B cell (primary cell): ENCODE data around the gene SRBD1. TPM values are rescaled to one million over a fixed set of nuclear protein-coding genes. Genes with fewer than 3 reads are reported as not detected.

ENCODE experiments used
- ATAC-seq: fragments of 200-7000 bp; cut with Tn5 transposase; one replicate; pipeline ENCODE4 v1.10.0; 2021; ENCODE audit warnings: low read depth, mild to moderate bottlenecking, moderate number of reproducible peaks, moderate library complexity
- CTCF ChIA-PET: fragments of 350-600 bp; sonication (Branson Sonifier 250); formaldehyde crosslinking; loops from one replicate; lab custom pipeline; 2021; ENCODE audit warnings: antibody characterized with exemption, inconsistent platforms; lab: Charles Lee
- POLR2A ChIA-PET: fragments of 350-600 bp; sonication (Branson Sonifier 250); formaldehyde crosslinking; loops from one replicate; lab custom pipeline; 2021; ENCODE audit warnings: antibody characterized with exemption; lab: Charles Lee
- DNase-seq: peaks from one replicate; pipeline ENCODE4 v3.0.0; 2013
- H2AFZ ChIP-seq: 2 replicates; pipeline ENCODE4 v1.6.1; 2012; ENCODE audit warnings: mild to moderate bottlenecking, low read depth, low read length; ENCODE audit not compliant: insufficient read depth, poor library complexity, severe bottlenecking
- H3K27ac ChIP-seq, 2 donors: 1 replicate in 1 of 2; 2 replicates in 1 of 2; pipeline ENCODE4 v1.5.1; 2012 to 2013; ENCODE audit warnings: low read length in 2 of 2, mild to moderate bottlenecking in 2 of 2, moderate library complexity in 1 of 2
- H3K27me3 ChIP-seq, 4 experiments: fragments of 200-600 bp in 1 of 4; sonication (generic) in 1 of 4; replicated peaks in 1 of 4; 1 replicate in 2 of 4; 2 replicates in 2 of 4; pipeline versions ENCODE4 v1.6.1 to v1.7.0; 2013 to 2016; ENCODE audit warnings: low read length in 3 of 4, mild to moderate bottlenecking in 2 of 4, mixed read lengths in 1 of 4, moderate library complexity in 1 of 4; ENCODE audit not compliant: insufficient read depth in 4 of 4, control insufficient read depth in 3 of 4; ENCODE audit errors: control extremely low read depth in 1 of 4
- H3K36me3 ChIP-seq, 2 experiments: replicated peaks in 1 of 2; 1 replicate in 1 of 2; 2 replicates in 1 of 2; pipeline versions ENCODE4 v1.6.1 to v1.7.1; 2013; ENCODE audit warnings: low read length in 1 of 2; ENCODE audit not compliant: insufficient read depth in 2 of 2, control insufficient read depth in 1 of 2; ENCODE audit errors: control extremely low read depth in 1 of 2, extremely low read depth in 1 of 2
- H3K4me1 ChIP-seq, 2 donors: fragments of 200-600 bp in 1 of 2; sonication (generic) in 1 of 2; 1 replicate in 1 of 2; 2 replicates in 1 of 2; pipeline versions ENCODE4 v1.5.1 to v1.6.1; 2013 to 2017; ENCODE audit warnings: low read length in 2 of 2; ENCODE audit not compliant: control insufficient read depth in 2 of 2, insufficient read depth in 2 of 2
- H3K4me2 ChIP-seq: replicated peaks from 2 replicates; pipeline ENCODE3; 2012; ENCODE audit warnings: mild to moderate bottlenecking, low read depth, low read length; ENCODE audit not compliant: poor library complexity, severe bottlenecking
- H3K4me3 ChIP-seq, 5 experiments: fragments of 200-600 bp in 1 of 5; sonication (generic) in 1 of 5; 1 replicate in 3 of 5; 2 replicates in 2 of 5; pipeline versions ENCODE4 v1.5.1 to v1.7.0; 2011 to 2016; ENCODE audit warnings: low read length in 4 of 5, mild to moderate bottlenecking in 4 of 5, low read depth in 2 of 5, control low read depth in 1 of 5, moderate library complexity in 1 of 5; ENCODE audit not compliant: insufficient read depth in 1 of 5; ENCODE audit errors: control extremely low read depth in 1 of 5, extremely low read depth in 1 of 5
- H3K79me2 ChIP-seq: fragments of 200-600 bp; sonication (generic); one replicate; pipeline ENCODE4 v1.6.0; 2016; ENCODE audit warnings: low read length; ENCODE audit not compliant: control insufficient read depth, insufficient read depth
- H3K9ac ChIP-seq: fragments of 200-600 bp; sonication (generic); 2 replicates; pipeline ENCODE4 v1.6.1; 2017; ENCODE audit warnings: mild to moderate bottlenecking, low read length, moderate library complexity
- H3K9me3 ChIP-seq, 3 donors: one replicate each; pipeline versions ENCODE4 v1.6.1 to v1.7.1; 2013; ENCODE audit warnings: low read length in 2 of 3; ENCODE audit not compliant: control insufficient read depth in 2 of 3, insufficient read depth in 1 of 3; ENCODE audit errors: control extremely low read depth in 1 of 3
- H4K20me1 ChIP-seq: 2 replicates; pipeline ENCODE4 v1.6.0; 2012; ENCODE audit warnings: mild to moderate bottlenecking, low read length; ENCODE audit not compliant: insufficient read depth, control insufficient read depth, poor library complexity, severe bottlenecking
- H3K27ac Mint-ChIP-seq: one replicate; pipeline ENCODE4 v1.8.0; 2021; ENCODE audit warnings: mixed read lengths
- H3K27me3 Mint-ChIP-seq: one replicate; pipeline ENCODE4 v1.8.0; 2021; ENCODE audit warnings: mixed read lengths
- H3K4me1 Mint-ChIP-seq: one replicate; pipeline ENCODE4 v1.8.0; 2021; ENCODE audit warnings: mixed read lengths
- H3K4me3 Mint-ChIP-seq: one replicate; pipeline ENCODE4 v1.8.0; 2021; ENCODE audit warnings: mixed read lengths
- H3K9me3 Mint-ChIP-seq: one replicate; pipeline ENCODE4 v1.8.0; 2022; ENCODE audit warnings: mixed read lengths; ENCODE audit not compliant: insufficient read depth
- CTCF ChIP-seq: fragments of 200-600 bp; IDR thresholded peaks from one replicate; pipeline ENCODE4 v1.8.0; 2022; ENCODE audit warnings: antibody characterized with exemption, mild to moderate bottlenecking
- EZH2 ChIP-seq: IDR thresholded peaks from 2 replicates; pipeline ENCODE4 v1.6.1; 2012; ENCODE audit warnings: borderline replicate concordance, low read depth, mild to moderate bottlenecking, moderate library complexity, low read length; ENCODE audit not compliant: insufficient read depth, poor library complexity, severe bottlenecking
- WGBS: methylation state at CpG from one replicate; pipeline ENCODE4 v1.1.5; 2013; ENCODE audit warnings: missing lambda C conversion rate; ENCODE audit not compliant: insufficient coverage; 5-methylcytosine and 5-hydroxymethylcytosine counted together
- intact Hi-C: fragments of 100-400 bp; cut with micrococcal nuclease; formaldehyde crosslinking; loops from one replicate; pipeline ENCODE4 v1.10.0; 2022
- polyA plus RNA-seq: library from polyadenylated mRNA; depleted of rRNA; stranded (reverse); fragments of >200 nt; gene quantifications from 2 replicates; pipeline ENCODE4 v1.2.3, GENCODE V29; 2012
- total RNA-seq, 2 donors: library from RNA; stranded (reverse); fragments of 120-200 nt in 1 of 2; gene quantifications; 1 replicate in 1 of 2; 2 replicates in 1 of 2; pipeline versions ENCODE4 v1.2.3 to v1.2.4, GENCODE V29; 2013 to 2022

SRBD1 gene
- total and polyA plus RNA-seq, 2 donors (not counting 1 experiment from before 2014, with no cell fraction given): 6.2 to 27.1 TPM

DNA sequence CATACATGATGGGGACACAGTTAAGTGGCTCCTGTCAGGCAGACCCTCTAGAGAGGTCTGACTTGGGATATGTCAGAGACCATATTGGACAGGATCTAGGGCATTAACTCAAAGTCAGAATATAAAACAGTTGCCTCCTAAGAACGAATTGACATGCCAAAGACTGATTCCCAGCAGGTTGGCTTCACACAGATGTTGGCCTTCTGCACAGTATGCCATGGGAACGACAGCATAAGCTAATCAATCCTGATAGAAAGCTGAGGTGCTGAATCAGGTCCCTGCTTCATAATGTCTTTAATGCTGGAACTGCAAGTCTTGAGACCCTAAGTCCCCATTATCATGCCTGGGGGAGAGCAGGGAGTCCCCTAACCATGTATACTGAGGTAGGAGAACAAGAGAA, 165.1 kb downstream of the SRBD1 start:
- Mint-ChIP-seq H3K27ac (no peak overlapping the region), H3K9me3 (no peaks in the 10 kb centered on the region), H3K4me3 (no peak overlapping the region), H3K4me1 (peaks cover 4% of the 10 kb centered on the region), H3K27me3 (no peaks in the 10 kb centered on the region)
- Histone ChIP-seq H2AFZ (no peak overlapping the region), H4K20me1 (no peaks in the 10 kb centered on the region), H3K4me2 (no peak overlapping the region), H3K27me3 (no peaks in the 10 kb centered on the region), H3K79me2 (no peaks in the 10 kb centered on the region), H3K9me3 (no peaks in the 10 kb centered on the region), H3K9ac (no peak overlapping the region), H3K4me1 (no peaks in the 10 kb centered on the region), H3K27ac (no peak overlapping the region), H3K4me3 (no peak overlapping the region), H3K36me3 (no peaks in the 10 kb centered on the region)
- CTCF ChIA-PET: no interaction called here
- intact Hi-C loops: no loop called here
- no peak for DNase-seq
- ATAC-seq: no peak
- POLR2A ChIA-PET: no interaction called here
- no peak for TF ChIP-seq EZH2
- TF ChIP-seq CTCF: no peak
- WGBS: 98% methylated on average over 2 of the region's 2 CpGs

- no CpG with 5 or more reads among the region's 1 CpG for WGBS
- H3K27ac Mint-ChIP-seq: no peak overlapping the region
Measured at GRCh38 chr2:45445037-45445436, 166.0 kb downstream of the SRBD1 start.

More at GRCh38 chr2:45445037-45445436, 166.0 kb downstream of the SRBD1 start:
- Histone ChIP-seq H3K27me3 (no peaks in the 10 kb centered on the region), H3K4me2 (no peak overlapping the region), H3K9me3 (no peaks in the 10 kb centered on the region), H2AFZ (no peak overlapping the region), H3K79me2 (no peaks in the 10 kb centered on the region), H3K27ac (no peak overlapping the region), H3K4me3 (no peak overlapping the region), H3K36me3 (no peaks in the 10 kb centered on the region), H4K20me1 (no peaks in the 10 kb centered on the region), H3K9ac (no peak overlapping the region), H3K4me1 (no peaks in the 10 kb centered on the region)
- Mint-ChIP-seq H3K4me1 (peaks cover 4% of the 10 kb centered on the region), H3K4me3 (no peak overlapping the region), H3K9me3 (no peaks in the 10 kb centered on the region), H3K27me3 (no peaks in the 10 kb centered on the region)
- DNase-seq (no peak), ATAC-seq (no peak)
- intact Hi-C loops: no loop called here
- CTCF ChIA-PET: no interaction called here
- POLR2A ChIA-PET: no interaction called here
- TF ChIP-seq CTCF: no peak
- no peak for TF ChIP-seq EZH2
